Neural progenitor cell (in vitro differentiated cells): ENCODE data around the gene GRB2. TPM values are rescaled to one million over a fixed set of nuclear protein-coding genes. Genes with fewer than 3 reads are reported as not detected.
"Not testable (repeated sequence)": the region's sequence is repeated elsewhere in the genome, so short reads cannot be mapped to it uniquely, and the experiment has no call there.

Source experiments
- DNase-seq: peaks from one replicate; pipeline ENCODE4 v3.0.0-alpha.2; 2016; ENCODE audit warnings: low spot score
- H2AFZ ChIP-seq: fragments of 200-600 bp; sonication (generic); replicated peaks from 2 replicates; pipeline ENCODE4 v1.6.1; 2016; ENCODE audit warnings: antibody characterized with exemption
- H3F3A ChIP-seq: fragments of 200-600 bp; sonication (generic); 2 replicates; pipeline ENCODE4 v1.6.1; 2016; ENCODE audit warnings: antibody characterized with exemption, low read depth
- H3K27ac ChIP-seq: fragments of 200-600 bp; sonication (generic); 2 replicates; pipeline ENCODE4 v1.5.1; 2016; ENCODE audit warnings: mild to moderate bottlenecking
- H3K27me3 ChIP-seq: fragments of 200-600 bp; sonication (generic); 2 replicates; pipeline ENCODE4 v1.6.1; 2016; ENCODE audit warnings: mild to moderate bottlenecking, moderate library complexity
- H3K36me3 ChIP-seq: fragments of 200-600 bp; sonication (generic); 2 replicates; pipeline ENCODE4 v1.5.1; 2016
- H3K4me1 ChIP-seq: fragments of 200-600 bp; sonication (generic); 2 replicates; pipeline ENCODE4 v1.6.1; 2016; ENCODE audit warnings: mixed run types
- H3K4me2 ChIP-seq: fragments of 200-600 bp; sonication (generic); 2 replicates; pipeline ENCODE4 v1.6.1; 2016
- H3K4me3 ChIP-seq: fragments of 200-600 bp; sonication (generic); 2 replicates; pipeline ENCODE4 v1.5.1; 2016
- H3K79me2 ChIP-seq: fragments of 200-600 bp; sonication (generic); 2 replicates; pipeline ENCODE4 v1.6.1; 2016; ENCODE audit warnings: low read depth
- H3K9ac ChIP-seq: fragments of 200-600 bp; sonication (generic); 2 replicates; pipeline ENCODE4 v1.6.1; 2016
- H3K9me3 ChIP-seq: fragments of 200-600 bp; sonication (generic); 2 replicates; pipeline ENCODE4 v1.5.1; 2016; ENCODE audit warnings: low read depth
- H4K20me1 ChIP-seq: fragments of 200-600 bp; sonication (generic); 2 replicates; pipeline ENCODE4 v1.6.1; 2016; ENCODE audit warnings: low read depth
- H3K27ac Mint-ChIP-seq: 3 replicates; pipeline ENCODE4 v1.8.0; 2021; ENCODE audit warnings: mixed read lengths
- H3K27me3 Mint-ChIP-seq: 2 replicates; pipeline ENCODE4 v1.8.0; 2022; ENCODE audit warnings: low read depth, mild to moderate bottlenecking, inconsistent platforms, moderate library complexity, mixed read lengths; ENCODE audit not compliant: insufficient read depth
- H3K36me3 Mint-ChIP-seq: 3 replicates; pipeline ENCODE4 v1.8.0; 2021; ENCODE audit warnings: mixed read lengths
- H3K4me1 Mint-ChIP-seq: 3 replicates; pipeline ENCODE4 v1.8.0; 2021; ENCODE audit warnings: mixed read lengths
- H3K4me3 Mint-ChIP-seq: 3 replicates; pipeline ENCODE4 v1.8.0; 2021; ENCODE audit warnings: mild to moderate bottlenecking, moderate library complexity, mixed read lengths
- H3K9me3 Mint-ChIP-seq: 3 replicates; pipeline ENCODE4 v1.8.0; 2020; ENCODE audit warnings: mixed read lengths
- CTCF ChIP-seq: fragments of 200-600 bp; sonication (generic); IDR thresholded peaks from 2 replicates; pipeline ENCODE4 v1.5.1; 2017; ENCODE audit warnings: antibody characterized with exemption, mild to moderate bottlenecking
- EZH2 ChIP-seq: fragments of 200-600 bp; sonication (generic); IDR thresholded peaks from 2 replicates; pipeline ENCODE4 v1.6.1; 2017; ENCODE audit warnings: antibody characterized with exemption, mild to moderate bottlenecking, moderate library complexity
- EZH2phosphoT487 ChIP-seq: fragments of 200-600 bp; sonication (generic); IDR thresholded peaks from 2 replicates; pipeline ENCODE4 v1.6.1; 2017; ENCODE audit warnings: antibody characterized with exemption
- total RNA-seq: library from RNA; depleted of rRNA; stranded (reverse); fragments of >200 nt; gene quantifications from 2 replicates; pipeline ENCODE4 v1.2.3, GENCODE V29; 2015; ENCODE audit warnings: low replicate concordance

The GRB2 gene
- total RNA-seq, 1 donor from 2014 or later = 72.5 TPM

DNA sequence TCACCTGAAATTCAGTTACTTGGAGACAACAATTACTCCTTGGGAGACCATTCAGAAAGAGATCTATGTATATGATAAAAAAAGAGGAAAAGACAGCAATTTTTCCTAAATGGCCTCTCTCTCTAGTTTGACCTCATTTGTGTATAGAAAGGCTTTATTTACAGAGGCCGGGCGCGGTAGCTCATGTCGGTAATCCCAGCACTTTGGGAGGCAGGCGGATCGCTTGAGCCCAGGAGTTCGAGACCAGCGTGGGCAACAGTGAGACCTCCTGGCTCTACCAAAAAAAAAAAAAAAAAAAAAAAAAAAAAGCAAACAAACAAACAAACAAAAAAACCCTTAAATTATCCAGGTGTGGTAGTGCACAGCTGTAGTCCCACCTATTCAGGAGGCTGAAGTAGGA, 20.7 kb downstream of the GRB2 start:
- H4K20me1 ChIP-seq = peaks cover 34% of the 10 kb centered on the region
- TF ChIP-seq EZH2 (no peak), EZH2phosphoT487 (no peak), CTCF (no peak)
- H3K27me3 ChIP-seq = no peaks in the 10 kb centered on the region
- H3K4me3 Mint-ChIP-seq = no peak overlapping the region
- H3K27me3 Mint-ChIP-seq = peaks cover 2% of the 10 kb centered on the region
- H3K9me3 Mint-ChIP-seq = no peaks in the 10 kb centered on the region
- DNase-seq = no peak
- peaks cover 8% of the 10 kb centered on the region for H3F3A ChIP-seq
- H3K9me3 ChIP-seq = no peaks in the 10 kb centered on the region
- H3K4me2 ChIP-seq = no peak overlapping the region
- no peak overlapping the region for H2AFZ ChIP-seq
- H3K27ac Mint-ChIP-seq = no peak overlapping the region
- peaks cover 14% of the 10 kb centered on the region for H3K36me3 Mint-ChIP-seq
- no peak overlapping the region for H3K9ac ChIP-seq
- H3K4me1 ChIP-seq = peaks cover 3% of the 10 kb centered on the region
- peaks cover 98% of the 10 kb centered on the region for H3K79me2 ChIP-seq
- no peak overlapping the region for H3K4me3 ChIP-seq
- no peak overlapping the region for H3K27ac ChIP-seq
- no peaks in the 10 kb centered on the region for H3K36me3 ChIP-seq
- no peaks in the 10 kb centered on the region for H3K4me1 Mint-ChIP-seq

- no peak overlapping the region for H3K27ac ChIP-seq
- peaks cover 37% of the 10 kb centered on the region for H4K20me1 ChIP-seq
Observed at GRCh38 chr17:75383842-75384195, 21.7 kb downstream of the GRB2 start.

GRCh38 chr17:75380750-75381149, 24.7 kb downstream of the GRB2 start:
- Histone ChIP-seq H3K79me2 (peaks cover 97% of the 10 kb centered on the region), H2AFZ (no peak overlapping the region), H3K27ac (no peak overlapping the region), H3K9me3 (no peaks in the 10 kb centered on the region), H3K4me1 (peaks cover 3% of the 10 kb centered on the region), H3F3A (peaks cover 8% of the 10 kb centered on the region), H3K36me3 (no peaks in the 10 kb centered on the region), H3K4me3 (no peak overlapping the region), H4K20me1 (peaks cover 35% of the 10 kb centered on the region), H3K4me2 (no peak overlapping the region), H3K27me3 (no peaks in the 10 kb centered on the region), H3K9ac (no peak overlapping the region)
- no peak for DNase-seq
- TF ChIP-seq EZH2phosphoT487 = no peak
- Mint-ChIP-seq H3K27ac (no peak overlapping the region), H3K4me3 (no peak overlapping the region), H3K4me1 (no peaks in the 10 kb centered on the region), H3K36me3 (peaks cover 2% of the 10 kb centered on the region), H3K27me3 (no peaks in the 10 kb centered on the region), H3K9me3 (no peaks in the 10 kb centered on the region)

More at GRCh38 chr17:75383842-75384195, 21.7 kb downstream of the GRB2 start:
- TF ChIP-seq EZH2phosphoT487 (no peak), CTCF (no peak), EZH2 (no peak)
- Histone ChIP-seq H3K4me1 (peaks cover 3% of the 10 kb centered on the region), H3F3A (peaks cover 8% of the 10 kb centered on the region), H2AFZ (no peak overlapping the region), H3K9me3 (no peaks in the 10 kb centered on the region), H3K4me3 (no peak overlapping the region), H3K9ac (no peak overlapping the region), H3K4me2 (no peak overlapping the region), H3K36me3 (no peaks in the 10 kb centered on the region), H3K27me3 (no peaks in the 10 kb centered on the region), H3K79me2 (peaks cover 98% of the 10 kb centered on the region)
- no peak overlapping the region for H3K27ac Mint-ChIP-seq
- peaks cover 2% of the 10 kb centered on the region for H3K27me3 Mint-ChIP-seq
- no peaks in the 10 kb centered on the region for H3K4me1 Mint-ChIP-seq
- DNase-seq = no peak
- no peak overlapping the region for H3K4me3 Mint-ChIP-seq
- H3K36me3 Mint-ChIP-seq = peaks cover 10% of the 10 kb centered on the region
- H3K9me3 Mint-ChIP-seq = no peaks in the 10 kb centered on the region

GRCh38 chr17:75380315-75380714, 25.2 kb downstream of the GRB2 start:
- Mint-ChIP-seq H3K4me1 (no peaks in the 10 kb centered on the region), H3K4me3 (no peak overlapping the region), H3K27me3 (no peaks in the 10 kb centered on the region), H3K36me3 (peaks cover 5% of the 10 kb centered on the region), H3K9me3 (no peaks in the 10 kb centered on the region), H3K27ac (no peak overlapping the region)
- Histone ChIP-seq H3K27ac (no peak overlapping the region), H3K79me2 (peaks cover 96% of the 10 kb centered on the region), H3F3A (peaks cover 8% of the 10 kb centered on the region), H4K20me1 (peaks cover 36% of the 10 kb centered on the region), H2AFZ (no peak overlapping the region), H3K9me3 (no peaks in the 10 kb centered on the region), H3K9ac (no peak overlapping the region), H3K27me3 (no peaks in the 10 kb centered on the region), H3K4me3 (no peak overlapping the region), H3K4me1 (peaks cover 3% of the 10 kb centered on the region), H3K4me2 (no peak overlapping the region), H3K36me3 (no peaks in the 10 kb centered on the region)
- DNase-seq = no peak
- no peak for TF ChIP-seq CTCF
- TF ChIP-seq EZH2 = no peak
- no peak for TF ChIP-seq EZH2phosphoT487

DNA sequence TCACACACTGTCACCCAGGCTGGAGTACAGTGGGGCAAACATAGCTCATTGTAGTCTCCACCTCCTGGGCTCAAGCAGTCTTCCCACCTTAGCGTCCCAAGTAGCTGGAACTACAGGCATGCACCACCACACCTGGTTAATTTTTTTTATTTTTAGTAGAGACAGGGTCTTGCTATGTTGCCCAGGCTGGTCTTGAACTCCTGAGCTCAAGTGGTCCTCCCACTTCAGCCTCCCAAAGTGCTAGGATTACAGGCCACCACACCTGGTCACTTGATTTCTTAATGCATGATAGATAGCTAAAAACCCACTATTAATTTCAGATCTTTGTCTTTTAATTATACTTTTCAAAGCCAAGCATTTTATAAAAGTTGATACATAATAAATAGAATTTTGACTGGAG, 26.1 kb downstream of the GRB2 start:
- not testable (repeated sequence) for H2AFZ ChIP-seq, H3K9me3 Mint-ChIP-seq, H3K9me3 ChIP-seq, H3F3A ChIP-seq, DNase-seq, H3K27me3 ChIP-seq, H3K27ac Mint-ChIP-seq, H3K4me1 ChIP-seq, H3K4me3 Mint-ChIP-seq, H3K4me2 ChIP-seq, H3K36me3 ChIP-seq, H3K27ac ChIP-seq, H3K4me1 Mint-ChIP-seq, H3K4me3 ChIP-seq, H3K27me3 Mint-ChIP-seq, H3K9ac ChIP-seq
- H3K36me3 Mint-ChIP-seq = peaks cover 12% of the 10 kb centered on the region
- peaks cover 96% of the 10 kb centered on the region for H3K79me2 ChIP-seq
- H4K20me1 ChIP-seq = peaks cover 42% of the 10 kb centered on the region
